Breast epithelium (tissue), 4 donors: ENCODE measurements around the gene SLC38A10. TPM values are rescaled to one million over a fixed set of nuclear protein-coding genes. Genes with fewer than 3 reads are reported as not detected.

Source experiments
- DNase-seq, 2 donors: peaks; one replicate each; pipeline ENCODE4 v3.0.0-alpha.2; 2019; ENCODE audit warnings: low spot score in 2 of 2
- H3K27ac ChIP-seq, 2 donors: fragments of 200-600 bp; sonication (generic) in 1 of 2; one replicate each; pipeline ENCODE4 v1.5.1; 2016 to 2019; ENCODE audit warnings: mild to moderate bottlenecking in 1 of 2
- H3K27me3 ChIP-seq, 2 donors: fragments of 200-600 bp; sonication (generic) in 1 of 2; one replicate each; pipeline versions ENCODE4 v1.5.1 to v1.6.0; 2017 to 2019; ENCODE audit warnings: control low read depth in 1 of 2, mild to moderate bottlenecking in 1 of 2
- H3K36me3 ChIP-seq: fragments of 200-600 bp; one replicate; pipeline ENCODE4 v1.5.1; 2019
- H3K4me1 ChIP-seq, 2 donors: fragments of 200-600 bp; sonication (generic); one replicate each; pipeline ENCODE4 v1.5.1; 2016 to 2019; ENCODE audit warnings: control low read depth in 1 of 2
- H3K4me3 ChIP-seq, 3 donors: fragments of 200-600 bp; sonication (generic); 1 replicate in 2 of 3; 2 replicates in 1 of 3; pipeline ENCODE4 v1.5.1; 2016 to 2019; ENCODE audit warnings: mild to moderate bottlenecking in 3 of 3, moderate library complexity in 2 of 3
- H3K9me3 ChIP-seq, 2 donors: fragments of 200-600 bp; sonication (generic) in 1 of 2; one replicate each; pipeline ENCODE4 v1.5.1; 2016 to 2019; ENCODE audit warnings: control low read depth in 1 of 2
- POLR2A ChIP-seq: fragments of 450-650 bp; IDR thresholded peaks from one replicate; pipeline ENCODE4 v1.6.1; 2016; ENCODE audit warnings: antibody characterized with exemption, mild to moderate bottlenecking, moderate library complexity
- POLR2AphosphoS5 ChIP-seq, 3 donors: sonication (generic); formaldehyde crosslinking; IDR thresholded peaks; one replicate each; pipeline ENCODE4 v1.6.1; 2017; ENCODE audit warnings: antibody characterized with exemption in 3 of 3
- intact Hi-C: fragments of 100-400 bp; cut with DNase I; formaldehyde crosslinking; loops from one replicate; pipeline ENCODE4 v1.15.1; 2023; ENCODE audit warnings: low total_unique reads
- total RNA-seq, 3 donors: library from RNA; depleted of rRNA; stranded (reverse); fragments of >200 nt; gene quantifications; one replicate each; pipeline ENCODE4 v1.1.0, GENCODE V29; 2016
- TF ChIP-seq, protein P1 (sequence below), 3 donors: fragments of 450-650 bp; IDR thresholded peaks; one replicate each; pipeline ENCODE4 v1.5.1; 2016 to 2017; ENCODE audit warnings: antibody characterized with exemption in 3 of 3, mild to moderate bottlenecking in 3 of 3, moderate library complexity in 3 of 3

SLC38A10 gene
- total RNA-seq, 3 donors from 2014 or later = 52.4 to 104 (median 85.2) TPM

GRCh38 chr17:81218991-81219390 lies 76.1 kb downstream of the SLC38A10 start:
- Histone ChIP-seq H3K36me3 (no peaks in the 10 kb centered on the region), H3K4me3 (no peak overlapping the region), H3K9me3 (no peaks in the 10 kb centered on the region), H3K27ac (no peak overlapping the region), H3K27me3 (no peaks in the 10 kb centered on the region), H3K4me1 (peaks cover 8% of the 10 kb centered on the region in 2 donors)
- no peak for DNase-seq
- intact Hi-C loops = no loop called here
- TF ChIP-seq POLR2AphosphoS5 (IDR thresholded peaks at IDR 0.05) (no peak), POLR2A (no peak)
- TF ChIP-seq, protein P1, sequence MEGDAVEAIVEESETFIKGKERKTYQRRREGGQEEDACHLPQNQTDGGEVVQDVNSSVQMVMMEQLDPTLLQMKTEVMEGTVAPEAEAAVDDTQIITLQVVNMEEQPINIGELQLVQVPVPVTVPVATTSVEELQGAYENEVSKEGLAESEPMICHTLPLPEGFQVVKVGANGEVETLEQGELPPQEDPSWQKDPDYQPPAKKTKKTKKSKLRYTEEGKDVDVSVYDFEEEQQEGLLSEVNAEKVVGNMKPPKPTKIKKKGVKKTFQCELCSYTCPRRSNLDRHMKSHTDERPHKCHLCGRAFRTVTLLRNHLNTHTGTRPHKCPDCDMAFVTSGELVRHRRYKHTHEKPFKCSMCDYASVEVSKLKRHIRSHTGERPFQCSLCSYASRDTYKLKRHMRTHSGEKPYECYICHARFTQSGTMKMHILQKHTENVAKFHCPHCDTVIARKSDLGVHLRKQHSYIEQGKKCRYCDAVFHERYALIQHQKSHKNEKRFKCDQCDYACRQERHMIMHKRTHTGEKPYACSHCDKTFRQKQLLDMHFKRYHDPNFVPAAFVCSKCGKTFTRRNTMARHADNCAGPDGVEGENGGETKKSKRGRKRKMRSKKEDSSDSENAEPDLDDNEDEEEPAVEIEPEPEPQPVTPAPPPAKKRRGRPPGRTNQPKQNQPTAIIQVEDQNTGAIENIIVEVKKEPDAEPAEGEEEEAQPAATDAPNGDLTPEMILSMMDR (IDR thresholded peaks at IDR 0.05) = no peak

DNA sequence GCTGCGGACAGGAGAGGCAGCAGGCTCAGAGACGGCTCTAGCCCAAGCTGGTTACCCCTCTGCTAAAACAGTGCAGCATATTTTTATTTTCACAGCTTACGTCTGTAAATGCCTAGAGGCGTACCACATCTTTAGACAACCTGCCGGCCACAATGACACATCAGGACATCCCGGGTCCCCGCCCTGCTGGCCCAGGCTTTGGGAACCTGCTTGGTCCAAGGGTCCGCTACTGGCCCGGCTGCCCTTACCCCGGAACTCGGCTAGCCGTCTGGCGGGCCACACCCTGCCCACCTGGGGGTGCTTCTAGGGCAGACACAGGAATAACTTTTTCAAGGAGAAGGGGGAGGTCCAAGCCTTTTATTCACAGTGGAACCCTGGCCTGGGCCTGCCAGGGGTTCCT lies 76.6 kb downstream of the SLC38A10 start:
- Histone ChIP-seq H3K9me3 (no peaks in the 10 kb centered on the region), H3K27me3 (no peaks in the 10 kb centered on the region), H3K27ac (no peak overlapping the region), H3K4me1 (peaks cover 8% of the 10 kb centered on the region in 2 donors), H3K4me3 (no peak overlapping the region), H3K36me3 (no peaks in the 10 kb centered on the region)
- TF ChIP-seq, protein P1 (IDR thresholded peaks at IDR 0.05) = no peak
- TF ChIP-seq POLR2AphosphoS5 (IDR thresholded peaks at IDR 0.05) = no peak
- TF ChIP-seq POLR2A = no peak
- DNase-seq = no peak
- intact Hi-C loops = no loop called here

- peaks cover 8% of the 10 kb centered on the region in 2 donors for H3K4me1 ChIP-seq
- H3K27ac ChIP-seq = no peak overlapping the region
- no peaks in the 10 kb centered on the region for H3K27me3 ChIP-seq
- no peaks in the 10 kb centered on the region for H3K36me3 ChIP-seq
- intact Hi-C loops = no loop called here
- no peak overlapping the region for H3K4me3 ChIP-seq
- H3K9me3 ChIP-seq = no peaks in the 10 kb centered on the region
- no peak for DNase-seq
- no peak for TF ChIP-seq POLR2AphosphoS5 (IDR thresholded peaks at IDR 0.05)
- no peak for TF ChIP-seq POLR2A
- TF ChIP-seq, protein P1 (IDR thresholded peaks at IDR 0.05) = no peak
Observed at GRCh38 chr17:81217491-81217890, 77.6 kb downstream of the SLC38A10 start.

- no peak overlapping the region for H3K4me3 ChIP-seq
- intact Hi-C loops = no loop called here
- TF ChIP-seq, protein P1 (IDR thresholded peaks at IDR 0.05) = no peak
- TF ChIP-seq POLR2A = no peak
- TF ChIP-seq POLR2AphosphoS5 (IDR thresholded peaks at IDR 0.05) = no peak
- H3K27me3 ChIP-seq = no peaks in the 10 kb centered on the region
- no peaks in the 10 kb centered on the region for H3K36me3 ChIP-seq
- DNase-seq = no peak
- H3K9me3 ChIP-seq = no peaks in the 10 kb centered on the region
- H3K4me1 ChIP-seq = no peaks in the 10 kb centered on the region
- no peak overlapping the region for H3K27ac ChIP-seq
Observed at GRCh38 chr17:81213978-81214377, 81.1 kb downstream of the SLC38A10 start.

DNA sequence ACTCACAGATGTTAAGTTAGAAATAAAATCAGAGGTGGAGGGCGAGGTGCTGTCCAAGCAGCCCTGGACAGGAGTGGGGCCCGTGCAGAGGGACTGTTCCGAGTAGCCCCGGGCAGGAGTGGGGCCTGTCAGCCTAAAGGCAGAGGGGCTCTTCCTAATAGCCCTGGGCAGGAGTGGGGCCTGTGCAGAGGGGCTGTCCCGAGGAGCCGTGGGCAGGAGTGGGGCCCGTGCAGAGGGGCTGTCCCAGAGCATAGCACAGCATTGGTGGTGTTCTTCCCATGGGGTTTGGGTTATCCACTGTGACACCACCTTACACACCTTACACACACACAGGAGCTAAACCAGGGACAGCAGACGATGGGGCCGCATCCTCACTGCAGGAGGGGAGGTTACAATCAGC lies 82.7 kb downstream of the SLC38A10 start:
- Histone ChIP-seq H3K4me1 (no peaks in the 10 kb centered on the region), H3K27me3 (no peaks in the 10 kb centered on the region), H3K36me3 (no peaks in the 10 kb centered on the region), H3K9me3 (no peaks in the 10 kb centered on the region), H3K4me3 (no peak overlapping the region), H3K27ac (no peak overlapping the region)
- intact Hi-C loops = no loop called here
- DNase-seq = no peak
- no peak for TF ChIP-seq POLR2AphosphoS5 (IDR thresholded peaks at IDR 0.05)
- TF ChIP-seq, protein P1 (IDR thresholded peaks at IDR 0.05) = no peak
- no peak for TF ChIP-seq POLR2A
